SK-N-MC (cell line): ENCODE results near the gene MRPL23.

Source experiments
- DNase-seq: peaks from one replicate; pipeline ENCODE4 v3.0.0-alpha.2; 2011; ENCODE audit warnings: low read depth, low spot score
- H3K27ac ChIP-seq: fragments of 200-600 bp; sonication (generic); 2 replicates; pipeline ENCODE4 v1.5.1; 2016; ENCODE audit warnings: mixed run types
- H3K36me3 ChIP-seq: fragments of 200-600 bp; sonication (generic); 2 replicates; pipeline ENCODE4 v1.6.1; 2017; ENCODE audit warnings: antibody characterized with exemption, low read length, mixed read lengths; ENCODE audit not compliant: insufficient read depth
- H3K4me3 ChIP-seq: fragments of 200-600 bp; sonication (generic); 2 replicates; pipeline ENCODE4 v1.5.1; 2016
- H3K9ac ChIP-seq: fragments of 200-600 bp; sonication (generic); 2 replicates; pipeline ENCODE4 v1.8.0; 2017; ENCODE audit warnings: mixed run types, mixed read lengths; ENCODE audit not compliant: insufficient read length
- H3K9me3 ChIP-seq: fragments of 200-600 bp; sonication (generic); 2 replicates; pipeline ENCODE4 v1.6.1; 2017; ENCODE audit warnings: low read depth, mild to moderate bottlenecking, antibody characterized with exemption, low read length, moderate library complexity, mixed read lengths
- EZH2 ChIP-seq: fragments of 200-600 bp; sonication (generic); IDR thresholded peaks from one replicate; pipeline ENCODE4 v1.6.1; 2017; ENCODE audit warnings: antibody characterized with exemption
- FOXP2 ChIP-seq: optimal IDR thresholded peaks from 2 replicates; pipeline ENCODE3; 2011; ENCODE audit warnings: mild to moderate bottlenecking, moderate library complexity; ENCODE audit not compliant: insufficient read depth; ENCODE audit errors: extremely low read length, control extremely low read depth
- POLR2AphosphoS5 ChIP-seq: IDR thresholded peaks from 2 replicates; pipeline ENCODE4 v1.6.1; 2012; ENCODE audit warnings: mild to moderate bottlenecking, low read depth, low read length, borderline replicate concordance

MRPL23 gene

GRCh38 chr11:1958367-1958766 is 11.2 kb downstream of the MRPL23 start:
- Histone ChIP-seq H3K9me3 (no peaks in the 10 kb centered on the region), H3K36me3 (no peaks in the 10 kb centered on the region), H3K4me3 (no peak overlapping the region), H3K9ac (no peak overlapping the region), H3K27ac (no peak overlapping the region)
- TF ChIP-seq POLR2AphosphoS5, result no peak
- TF ChIP-seq EZH2, result no peak
- no peak for TF ChIP-seq FOXP2
- no peak for DNase-seq

GRCh38 chr11:1959786-1960185 is 12.7 kb downstream of the MRPL23 start:
- no peak for TF ChIP-seq EZH2
- no peak for TF ChIP-seq POLR2AphosphoS5
- no peak for TF ChIP-seq FOXP2

GRCh38 chr11:1963864-1964263 is 16.7 kb downstream of the MRPL23 start:
- Histone ChIP-seq H3K36me3 (no peaks in the 10 kb centered on the region), H3K27ac (no peak overlapping the region), H3K4me3 (no peak overlapping the region), H3K9ac (no peak overlapping the region), H3K9me3 (no peaks in the 10 kb centered on the region)
- TF ChIP-seq EZH2, result no peak
- no peak for TF ChIP-seq POLR2AphosphoS5
- no peak for TF ChIP-seq FOXP2
- DNase-seq, result no peak

More at GRCh38 chr11:1959786-1960185, 12.7 kb downstream of the MRPL23 start:
- H3K4me3 ChIP-seq, result no peak overlapping the region
- H3K27ac ChIP-seq, result no peak overlapping the region
- no peaks in the 10 kb centered on the region for H3K36me3 ChIP-seq
- no peak for DNase-seq
- no peaks in the 10 kb centered on the region for H3K9me3 ChIP-seq
- H3K9ac ChIP-seq, result no peak overlapping the region

GRCh38 chr11:1964348-1964747 is 17.2 kb downstream of the MRPL23 start:
- Histone ChIP-seq H3K9me3 (no peaks in the 10 kb centered on the region), H3K27ac (no peak overlapping the region), H3K4me3 (no peak overlapping the region), H3K9ac (no peak overlapping the region), H3K36me3 (no peaks in the 10 kb centered on the region)
- no peak for TF ChIP-seq EZH2
- no peak for TF ChIP-seq FOXP2
- no peak for TF ChIP-seq POLR2AphosphoS5
- no peak for DNase-seq

- DNase-seq, result no peak
- no peak for TF ChIP-seq EZH2
- TF ChIP-seq POLR2AphosphoS5, result no peak
- TF ChIP-seq FOXP2, result no peak
- Histone ChIP-seq H3K4me3 (no peak overlapping the region), H3K36me3 (no peaks in the 10 kb centered on the region), H3K9ac (no peak overlapping the region), H3K27ac (no peak overlapping the region), H3K9me3 (no peaks in the 10 kb centered on the region)
Measured at GRCh38 chr11:1964955-1965354, 17.8 kb downstream of the MRPL23 start.

- no peak for TF ChIP-seq FOXP2
- no peak for TF ChIP-seq POLR2AphosphoS5
- no peak overlapping the region for H3K9ac ChIP-seq
- no peak overlapping the region for H3K4me3 ChIP-seq
- no peaks in the 10 kb centered on the region for H3K36me3 ChIP-seq
- H3K9me3 ChIP-seq, result no peaks in the 10 kb centered on the region
- H3K27ac ChIP-seq, result no peak overlapping the region
- no peak for DNase-seq
Measured at GRCh38 chr11:1966531-1966930, 19.4 kb downstream of the MRPL23 start.

GRCh38 chr11:1967641-1968225 is 20.6 kb downstream of the MRPL23 start:
- Histone ChIP-seq H3K9ac (no peak overlapping the region), H3K27ac (no peak overlapping the region), H3K36me3 (no peaks in the 10 kb centered on the region), H3K4me3 (no peak overlapping the region), H3K9me3 (no peaks in the 10 kb centered on the region)
- TF ChIP-seq POLR2AphosphoS5 (no peak), FOXP2 (no peak), EZH2 (no peak)
- DNase-seq, result no peak

- H3K27ac ChIP-seq, result no peak overlapping the region
- no peaks in the 10 kb centered on the region for H3K36me3 ChIP-seq
- no peak for TF ChIP-seq FOXP2
- TF ChIP-seq EZH2, result no peak
- no peak for TF ChIP-seq POLR2AphosphoS5
- no peak overlapping the region for H3K9ac ChIP-seq
- no peak for DNase-seq
- no peaks in the 10 kb centered on the region for H3K9me3 ChIP-seq
- H3K4me3 ChIP-seq, result no peak overlapping the region
Measured at GRCh38 chr11:1968454-1969002, 21.4 kb downstream of the MRPL23 start.

GRCh38 chr11:1969035-1969434 is 21.9 kb downstream of the MRPL23 start:
- H3K9ac ChIP-seq, result no peak overlapping the region
- DNase-seq, result no peak
- no peak for TF ChIP-seq FOXP2
- no peak for TF ChIP-seq POLR2AphosphoS5
- TF ChIP-seq EZH2, result no peak
- no peak overlapping the region for H3K4me3 ChIP-seq
- no peak overlapping the region for H3K27ac ChIP-seq
- H3K36me3 ChIP-seq, result no peaks in the 10 kb centered on the region
- H3K9me3 ChIP-seq, result no peaks in the 10 kb centered on the region
